Thyroid gland (tissue), 4 donors: ENCODE results near the gene NCS1. TPM values are rescaled to one million over a fixed set of nuclear protein-coding genes. Genes with fewer than 3 reads are reported as not detected.

Experiments used
- DNase-seq, 2 donors: peaks; one replicate each; pipeline ENCODE4 v3.0.0-alpha.2; 2019
- H3K27ac ChIP-seq, 3 donors: fragments of 200-600 bp; sonication (generic); 1 replicate in 2 of 3; 2 replicates in 1 of 3; pipeline ENCODE4 v1.5.1; 2016 to 2019; ENCODE audit warnings: mild to moderate bottlenecking in 1 of 3, moderate library complexity in 1 of 3
- H3K27me3 ChIP-seq: fragments of 200-600 bp; sonication (generic); one replicate; pipeline ENCODE4 v1.5.1; 2019
- H3K36me3 ChIP-seq, 2 donors: fragments of 200-600 bp; sonication (generic); one replicate each; pipeline ENCODE4 v1.5.1; 2016 to 2019
- H3K4me1 ChIP-seq, 2 donors: fragments of 200-600 bp; sonication (generic); one replicate each; pipeline ENCODE4 v1.5.1; 2017 to 2019
- H3K4me3 ChIP-seq, 3 donors: fragments of 200-600 bp; sonication (generic); replicated peaks in 1 of 3; 1 replicate in 2 of 3; 2 replicates in 1 of 3; pipeline ENCODE4 v1.5.1; 2016; ENCODE audit warnings: mild to moderate bottlenecking in 1 of 3
- H3K9me3 ChIP-seq: fragments of 200-600 bp; sonication (generic); one replicate; pipeline ENCODE4 v1.5.1; 2017
- CTCF ChIP-seq, 6 experiments: fragments of 200-600 bp in 3 of 6; fragments of 450-650 bp in 3 of 6; sonication (generic) in 3 of 6; IDR thresholded peaks; one replicate each; pipeline ENCODE4 v1.5.1; 2016 to 2019; ENCODE audit warnings: antibody characterized with exemption in 6 of 6, mild to moderate bottlenecking in 2 of 6, inconsistent platforms in 1 of 6, moderate library complexity in 1 of 6
- POLR2A ChIP-seq, 2 donors: fragments of 450-650 bp; IDR thresholded peaks; one replicate each; pipeline ENCODE4 v1.6.1; 2017; ENCODE audit warnings: antibody characterized with exemption in 2 of 2, mild to moderate bottlenecking in 2 of 2, moderate library complexity in 1 of 2
- WGBS, 2 donors: methylation state at CpG; one replicate each; pipeline ENCODE4 v1.1.5; 2017; 5-methylcytosine and 5-hydroxymethylcytosine counted together
- intact Hi-C: fragments of 100-400 bp; cut with DNase I; formaldehyde crosslinking; loops from one replicate; pipeline ENCODE4 v1.15.1; 2023
- total RNA-seq, 4 donors: library from RNA; depleted of rRNA; stranded (reverse); fragments of >200 nt; gene quantifications; one replicate each; pipeline ENCODE4 v1.2.3, GENCODE V29; 2016

Gene NCS1
- total RNA-seq, 4 donors from 2014 or later = 31.0 to 85.4 (median 61.2) TPM

DNA sequence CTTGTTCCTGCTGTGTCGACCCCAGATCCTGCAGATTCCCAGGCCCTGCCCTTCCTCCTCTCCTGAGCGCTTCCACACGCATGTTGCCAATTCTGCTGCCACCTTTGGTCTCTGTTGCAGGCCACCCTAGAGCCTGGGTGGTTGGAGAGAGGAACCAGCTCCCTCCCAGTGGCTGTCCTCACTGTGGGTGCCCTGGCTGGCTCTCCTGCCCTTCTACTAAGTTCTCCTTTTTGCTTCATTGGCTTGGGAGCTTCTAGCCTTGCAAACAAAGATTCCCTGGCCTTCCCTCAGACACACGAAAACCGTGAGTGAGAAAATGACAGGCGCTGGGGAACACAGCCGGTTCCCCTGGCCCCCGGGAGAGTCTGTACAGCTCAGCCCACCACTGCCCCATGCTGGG lies 14.2 kb upstream of the NCS1 start:
- Histone ChIP-seq H3K9me3 (no peaks in the 10 kb centered on the region), H3K36me3 (no peaks in the 10 kb centered on the region), H3K27ac (no peak overlapping the region), H3K4me3 (no peak overlapping the region), H3K4me1 (no peaks in the 10 kb centered on the region), H3K27me3 (no peaks in the 10 kb centered on the region)
- DNase-seq = no peak
- 88 to 100% methylated on average over 2 to 8 of the region's 8 CpGs for WGBS, 2 donors
- TF ChIP-seq POLR2A (IDR thresholded peaks at IDR 0.05) = no peak
- no peak for TF ChIP-seq CTCF (IDR thresholded peaks at IDR 0.05)
- intact Hi-C loops = no loop called here

DNA sequence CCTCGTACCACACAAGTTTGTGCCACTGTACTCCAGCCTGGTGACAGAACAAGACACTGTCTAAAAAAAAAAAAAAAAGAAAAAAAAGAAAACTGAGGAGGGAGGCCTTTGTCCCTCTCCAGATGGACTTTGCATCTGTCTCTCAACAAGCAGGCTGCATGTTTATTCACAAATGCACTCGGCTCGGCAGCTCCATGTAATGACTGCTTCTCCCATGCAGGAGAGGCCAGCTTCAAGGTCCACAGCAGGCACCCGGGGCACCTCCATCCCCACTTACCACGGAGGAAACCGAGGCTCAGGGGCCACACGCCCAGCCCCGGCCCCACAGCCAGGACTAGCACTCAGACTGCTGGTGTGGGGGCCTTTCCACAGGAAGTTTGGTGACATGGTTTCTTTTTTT lies 13.1 kb upstream of the NCS1 start:
- intact Hi-C loops = no loop called here
- no peaks in the 10 kb centered on the region for H3K4me1 ChIP-seq
- no peaks in the 10 kb centered on the region for H3K27me3 ChIP-seq
- H3K27ac ChIP-seq = no peak overlapping the region
- no peak for DNase-seq
- H3K36me3 ChIP-seq = no peaks in the 10 kb centered on the region
- TF ChIP-seq POLR2A (IDR thresholded peaks at IDR 0.05) (no peak), CTCF (IDR thresholded peaks at IDR 0.05) (no peak)
- 85 to 93% methylated on average over 8 of the region's 8 CpGs for WGBS, 2 donors
- no peak overlapping the region for H3K4me3 ChIP-seq
- no peaks in the 10 kb centered on the region for H3K9me3 ChIP-seq

DNA sequence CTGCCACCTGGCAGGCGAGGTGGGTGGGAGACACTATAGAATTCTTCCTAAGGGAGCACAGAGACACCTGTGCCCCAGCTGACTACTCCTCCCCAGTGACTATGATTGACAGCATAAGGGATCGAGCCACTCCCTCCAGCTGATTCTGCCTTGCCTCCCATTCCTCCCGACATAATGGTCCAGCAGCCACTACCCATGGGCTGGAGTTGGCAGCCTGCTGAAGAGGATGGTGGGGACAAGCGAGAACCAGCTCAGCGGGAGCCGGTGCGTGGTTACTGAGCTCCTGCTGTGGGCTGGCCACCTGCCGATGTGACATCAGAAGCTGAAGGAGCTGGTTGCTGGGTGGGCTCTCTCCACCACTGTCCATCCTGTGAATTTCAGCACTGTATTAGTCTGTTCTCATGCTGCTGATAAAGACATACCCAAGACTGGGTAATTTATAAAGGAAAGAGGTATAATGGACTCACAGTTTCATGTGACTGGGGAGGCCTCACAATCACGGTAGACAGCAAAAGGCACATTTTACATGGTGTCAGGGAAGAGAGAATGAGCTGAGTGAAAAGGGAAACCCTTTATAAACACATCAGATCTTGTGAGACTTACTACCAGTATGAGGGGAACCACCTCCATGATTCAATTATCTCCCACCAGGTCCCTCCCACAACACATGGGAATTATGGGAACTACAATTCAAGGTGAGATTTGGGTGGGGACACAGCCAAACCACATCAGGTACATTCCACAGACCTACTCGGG lies 12.1 kb upstream of the NCS1 start:
- H3K9me3 ChIP-seq = no peaks in the 10 kb centered on the region
- H3K4me3 ChIP-seq = no peak overlapping the region
- H3K27ac ChIP-seq = no peak overlapping the region
- no peaks in the 10 kb centered on the region for H3K27me3 ChIP-seq
- no peaks in the 10 kb centered on the region for H3K4me1 ChIP-seq
- 82 to 93% methylated on average over 7 to 10 of the region's 10 CpGs for WGBS, 2 donors
- TF ChIP-seq POLR2A (IDR thresholded peaks at IDR 0.05) = no peak
- TF ChIP-seq CTCF (IDR thresholded peaks at IDR 0.05) = no peak
- DNase-seq = no peak
- H3K36me3 ChIP-seq = no peaks in the 10 kb centered on the region
- intact Hi-C loops = no loop called here

DNA sequence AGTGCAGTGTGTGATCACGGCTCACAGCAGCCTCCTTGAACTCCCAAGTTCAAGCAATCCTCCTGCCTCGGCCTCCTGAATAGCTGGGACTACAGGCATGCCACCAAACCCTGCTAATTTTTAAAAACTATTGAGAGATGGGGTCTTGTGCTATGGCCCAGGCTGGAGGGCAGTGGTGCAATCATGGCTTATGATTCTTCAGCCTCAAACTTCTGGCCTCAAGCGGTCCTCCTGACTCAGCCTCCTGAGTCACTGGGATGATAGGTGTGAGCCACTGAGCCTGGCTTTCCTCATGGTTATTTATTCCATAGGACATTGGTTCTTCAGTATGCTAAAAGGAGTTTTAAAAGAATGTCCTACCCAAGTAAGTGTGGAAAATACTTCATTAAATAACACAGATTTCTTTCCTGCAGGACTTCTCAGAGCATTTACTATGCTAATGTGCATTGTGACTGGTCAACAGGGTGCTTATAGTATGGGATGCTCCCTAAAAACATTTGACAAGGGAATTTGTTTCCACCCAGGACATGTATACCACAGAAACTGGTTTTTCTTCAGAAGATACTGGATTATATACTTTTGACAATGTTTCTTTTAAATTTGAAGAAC lies 11.2 kb upstream of the NCS1 start:
- no peaks in the 10 kb centered on the region for H3K4me1 ChIP-seq
- H3K36me3 ChIP-seq = no peaks in the 10 kb centered on the region
- 91 to 92% methylated on average over 3 of the region's 3 CpGs for WGBS, 2 donors
- TF ChIP-seq POLR2A (IDR thresholded peaks at IDR 0.05) = no peak
- TF ChIP-seq CTCF (IDR thresholded peaks at IDR 0.05) = no peak
- no peak overlapping the region for H3K27ac ChIP-seq
- intact Hi-C loops = no loop called here
- H3K27me3 ChIP-seq = no peaks in the 10 kb centered on the region
- DNase-seq = no peak
- H3K4me3 ChIP-seq = no peak overlapping the region
- H3K9me3 ChIP-seq = no peaks in the 10 kb centered on the region

GRCh38 chr9:130165579-130165978 lies 6.6 kb upstream of the NCS1 start:
- no peaks in the 10 kb centered on the region for H3K9me3 ChIP-seq
- TF ChIP-seq CTCF (IDR thresholded peaks at IDR 0.05) (no peak), POLR2A (IDR thresholded peaks at IDR 0.05) (no peak)
- H3K27me3 ChIP-seq = no peaks in the 10 kb centered on the region
- no peaks in the 10 kb centered on the region for H3K4me1 ChIP-seq
- no peaks in the 10 kb centered on the region for H3K36me3 ChIP-seq
- intact Hi-C loops = no loop called here
- whole genome bisulfite sequencing, 2 donors = 97 to 100% methylated on average over 1 of the region's 1 CpG
- H3K27ac ChIP-seq = no peak overlapping the region
- no peak for DNase-seq
- no peak overlapping the region for H3K4me3 ChIP-seq
